ENCODE results near the gene PLXNB3.
"Not testable (repeated sequence)": the region's sequence is repeated elsewhere in the genome, so short reads cannot be mapped to it uniquely, and the experiment has no call there.

The PLXNB3 gene

DNA sequence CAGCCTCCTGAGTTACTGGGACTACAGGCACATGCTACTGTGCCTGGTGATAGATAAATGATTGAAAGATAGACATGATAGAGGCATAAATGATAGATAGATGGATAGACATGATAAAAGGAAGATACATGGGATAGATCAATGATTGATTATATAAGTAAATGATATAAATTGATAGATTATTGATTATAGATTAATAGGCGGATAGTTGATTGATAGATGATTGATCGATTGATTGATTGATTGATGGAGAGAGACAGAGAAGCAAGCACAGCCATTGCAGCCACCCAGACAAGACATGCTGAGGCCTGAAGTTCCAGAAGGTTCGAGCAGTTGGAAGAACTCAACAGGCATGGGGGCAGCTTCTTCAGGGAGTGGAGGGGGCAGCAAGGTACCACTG, 17.7 kb upstream of the PLXNB3 start:
- TF ChIP-seq, protein P1, sequence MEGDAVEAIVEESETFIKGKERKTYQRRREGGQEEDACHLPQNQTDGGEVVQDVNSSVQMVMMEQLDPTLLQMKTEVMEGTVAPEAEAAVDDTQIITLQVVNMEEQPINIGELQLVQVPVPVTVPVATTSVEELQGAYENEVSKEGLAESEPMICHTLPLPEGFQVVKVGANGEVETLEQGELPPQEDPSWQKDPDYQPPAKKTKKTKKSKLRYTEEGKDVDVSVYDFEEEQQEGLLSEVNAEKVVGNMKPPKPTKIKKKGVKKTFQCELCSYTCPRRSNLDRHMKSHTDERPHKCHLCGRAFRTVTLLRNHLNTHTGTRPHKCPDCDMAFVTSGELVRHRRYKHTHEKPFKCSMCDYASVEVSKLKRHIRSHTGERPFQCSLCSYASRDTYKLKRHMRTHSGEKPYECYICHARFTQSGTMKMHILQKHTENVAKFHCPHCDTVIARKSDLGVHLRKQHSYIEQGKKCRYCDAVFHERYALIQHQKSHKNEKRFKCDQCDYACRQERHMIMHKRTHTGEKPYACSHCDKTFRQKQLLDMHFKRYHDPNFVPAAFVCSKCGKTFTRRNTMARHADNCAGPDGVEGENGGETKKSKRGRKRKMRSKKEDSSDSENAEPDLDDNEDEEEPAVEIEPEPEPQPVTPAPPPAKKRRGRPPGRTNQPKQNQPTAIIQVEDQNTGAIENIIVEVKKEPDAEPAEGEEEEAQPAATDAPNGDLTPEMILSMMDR (IDR thresholded peaks at IDR 0.05; ENCODE audit: low read length, missing control alignments): no peak
- no peak for DNase-seq (ENCODE audit: low read depth)
- no peak overlapping the region for H3K4me3 ChIP-seq (replicated peaks; ENCODE audit: low read depth, low read length)

GRCh38 chrX:153746991-153747390, 17.1 kb upstream of the PLXNB3 start:
- not testable (repeated sequence) for DNase-seq (ENCODE audit: low read depth); H3K4me3 ChIP-seq (replicated peaks; ENCODE audit: low read depth, low read length)

DNA sequence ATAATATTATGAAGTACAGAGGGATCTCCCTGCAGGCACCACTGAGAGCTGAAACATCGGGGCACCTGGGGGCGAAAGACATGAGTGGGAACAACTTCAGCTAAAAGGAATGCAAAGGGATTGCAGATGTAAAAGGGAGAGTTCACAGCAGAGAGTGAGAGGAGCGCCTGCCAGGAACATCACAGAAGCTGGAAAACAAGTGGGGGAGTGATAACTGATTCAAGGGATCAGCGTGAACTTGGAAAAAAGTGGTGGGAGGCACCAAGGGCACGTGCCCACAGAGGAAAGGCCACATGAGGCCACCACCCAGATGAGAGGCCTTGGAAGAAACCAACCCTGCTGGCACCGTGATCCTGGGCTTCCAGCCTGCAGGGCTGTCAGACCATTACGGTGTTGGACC, 15.0 kb upstream of the PLXNB3 start:
- H3K4me3 ChIP-seq (replicated peaks; ENCODE audit: low read depth, low read length): not testable (repeated sequence)

DNA sequence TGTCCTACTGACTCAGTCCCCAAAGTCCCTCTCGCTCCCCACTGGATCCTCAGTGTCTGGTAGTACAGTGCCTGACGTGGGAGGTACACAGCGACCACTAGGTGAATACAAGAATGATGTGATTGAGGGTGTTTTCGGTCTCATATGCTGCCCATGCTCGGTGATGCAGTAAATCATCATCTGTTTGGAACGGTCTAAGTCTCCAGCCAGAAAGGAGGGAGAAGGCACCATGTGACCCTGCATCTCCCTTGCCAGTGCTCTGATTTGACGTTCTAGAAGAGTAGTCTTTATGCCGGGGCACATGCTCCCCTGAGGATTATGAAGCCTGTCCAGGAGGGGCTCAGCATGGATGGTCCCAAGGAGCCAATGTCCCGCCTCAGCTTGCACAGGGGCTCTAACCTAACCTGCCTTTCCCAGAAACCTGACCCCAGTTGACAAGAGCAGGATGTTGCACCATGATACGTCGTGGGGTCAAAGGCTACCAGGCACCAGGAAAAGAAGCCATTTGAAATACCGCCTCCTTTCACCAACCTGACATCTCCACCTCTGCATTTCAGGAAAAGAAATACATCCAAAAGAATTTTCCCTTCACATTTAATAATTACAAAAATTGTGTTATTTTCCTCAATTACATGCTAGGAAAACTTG, 13.8 kb upstream of the PLXNB3 start:
- no peak for DNase-seq (ENCODE audit: low read depth)
- TF ChIP-seq, protein P1 (IDR thresholded peaks at IDR 0.05; ENCODE audit: low read length, missing control alignments): no peak

More for the DNA sequence above, 15.0 kb upstream of the PLXNB3 start:
- DNase-seq (ENCODE audit: low read depth): not testable (repeated sequence)

DNA sequence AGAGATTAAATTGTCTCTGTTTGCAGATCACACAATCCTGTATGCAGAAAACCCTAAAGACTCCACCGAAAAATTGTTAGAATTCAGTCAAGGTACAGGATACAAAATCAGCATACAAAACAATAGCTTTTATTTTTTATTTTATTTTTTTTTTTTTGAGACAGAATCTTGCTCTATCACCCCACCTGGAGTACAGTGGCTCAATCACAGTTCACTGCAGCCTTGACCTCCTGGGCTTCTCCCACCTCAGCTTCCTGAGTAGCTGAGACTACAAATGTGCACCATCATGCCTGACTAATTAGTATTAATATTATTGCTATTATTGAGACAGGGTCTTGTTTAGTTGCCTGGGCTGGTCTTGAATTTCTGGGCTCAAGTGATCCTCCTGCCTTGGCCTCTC, 8.9 kb upstream of the PLXNB3 start:
- TF ChIP-seq, protein P1 (IDR thresholded peaks at IDR 0.05; ENCODE audit: low read length, missing control alignments): no peak
- H3K4me3 ChIP-seq (replicated peaks; ENCODE audit: low read depth, low read length): no peak overlapping the region
- no peak for DNase-seq (ENCODE audit: low read depth)

More for the DNA sequence above, 13.8 kb upstream of the PLXNB3 start:
- no peak overlapping the region for H3K4me3 ChIP-seq (replicated peaks; ENCODE audit: low read depth, low read length)

DNA sequence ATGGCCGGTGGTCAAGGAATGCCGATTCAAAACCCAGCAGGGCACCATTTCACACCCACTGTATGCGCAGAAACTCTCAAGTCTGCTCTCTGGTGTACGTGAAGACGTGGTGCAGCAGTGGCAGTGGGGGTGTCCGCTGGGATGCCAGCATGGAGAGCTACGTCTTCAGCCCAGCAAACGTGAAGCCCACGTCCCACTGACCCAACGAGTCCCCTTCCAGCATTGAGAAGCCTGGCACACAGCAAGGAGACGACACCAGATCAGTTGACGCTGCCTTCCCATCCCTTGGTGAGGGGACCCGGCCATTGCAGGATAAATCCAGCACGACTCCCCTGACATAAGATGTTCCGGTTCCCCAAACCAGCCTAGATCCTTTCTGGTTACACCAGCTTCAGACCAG, 2.2 kb upstream of the PLXNB3 start:
- no peak overlapping the region for H3K4me3 ChIP-seq (replicated peaks; ENCODE audit: low read depth, low read length)
- TF ChIP-seq, protein P1 (IDR thresholded peaks at IDR 0.05; ENCODE audit: low read length, missing control alignments): no peak
- DNase-seq (ENCODE audit: low read depth): no peak

DNA sequence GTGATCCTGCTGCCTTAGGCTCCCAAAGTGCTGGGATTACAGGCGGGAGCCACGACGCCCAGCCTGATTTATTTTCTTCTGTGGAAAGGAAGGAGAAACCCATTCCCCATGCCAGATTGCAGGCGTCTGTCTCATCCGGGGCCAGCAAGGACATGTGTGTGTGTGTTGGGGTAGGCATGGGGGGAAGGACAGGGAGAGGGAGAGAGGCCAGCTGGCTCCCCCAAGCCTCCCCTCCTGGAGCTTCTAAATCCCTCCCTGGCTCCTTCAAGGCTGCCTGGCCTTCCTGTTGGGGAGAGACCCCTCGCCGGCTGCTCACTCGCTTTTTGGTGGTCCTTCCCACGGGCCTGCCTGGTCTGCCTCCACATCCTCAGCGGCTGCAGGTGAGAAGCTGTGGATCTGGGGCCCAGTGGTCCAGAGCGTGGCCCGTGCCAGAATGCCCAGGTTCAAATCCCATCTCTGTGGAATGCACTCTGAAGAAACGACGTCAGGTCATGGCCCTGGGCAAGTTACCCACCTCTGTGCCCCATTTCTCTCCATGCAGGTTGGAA, 1.3 kb upstream of the PLXNB3 start:
- no peak overlapping the region for H3K4me3 ChIP-seq (replicated peaks; ENCODE audit: low read depth, low read length)
- DNase-seq (ENCODE audit: low read depth): no peak
- TF ChIP-seq, protein P1 (IDR thresholded peaks at IDR 0.05; ENCODE audit: low read length, missing control alignments): no peak

DNA sequence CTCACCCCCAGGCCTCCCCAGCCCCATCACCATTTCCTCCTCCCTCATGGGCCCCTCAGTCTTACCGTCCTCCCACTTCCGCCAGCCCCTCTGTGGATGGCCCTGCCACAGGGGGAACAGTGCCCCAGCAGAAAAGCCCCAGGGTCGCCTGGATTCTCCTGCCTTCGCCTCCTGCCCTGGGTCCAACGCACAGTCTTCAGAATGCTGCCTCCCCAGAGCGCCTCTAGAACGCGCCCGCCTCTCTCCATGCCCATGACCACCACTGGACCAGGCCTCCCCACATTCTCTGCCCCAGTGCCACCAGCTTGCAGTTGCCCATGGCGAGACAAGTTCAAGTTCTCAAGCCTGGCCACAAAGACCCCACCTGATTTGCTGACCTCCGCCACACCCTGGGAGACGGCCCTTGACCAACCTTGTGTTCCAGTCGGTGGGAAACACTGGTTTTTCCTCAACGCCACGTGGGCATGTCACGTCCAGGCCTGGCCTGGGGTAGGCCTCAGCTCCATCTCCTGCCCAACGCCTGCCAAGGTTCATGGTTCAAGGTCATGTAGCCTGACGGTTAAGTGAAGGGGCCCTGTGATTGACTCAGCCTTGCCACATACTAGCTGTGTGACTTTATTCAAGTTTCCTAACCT, 634 bp upstream of the PLXNB3 start:
- no peak for DNase-seq (ENCODE audit: low read depth)
- H3K4me3 ChIP-seq (replicated peaks; ENCODE audit: low read depth, low read length): no peak overlapping the region
- TF ChIP-seq, protein P1 (IDR thresholded peaks at IDR 0.05; ENCODE audit: low read length, missing control alignments): no peak
